OCI-LY3 (cell line): ENCODE measurements around the gene DDX23.

Experiments
- CTCF ChIP-seq: fragments of 200-600, 300-600 bp; sonication (generic); IDR thresholded peaks from 2 replicates; pipeline ENCODE4 v1.5.1; 2014; ENCODE audit warnings: antibody characterized with exemption, low read length, low read depth
- EZH2phosphoT487 ChIP-seq: fragments of 200-600 bp; shearing (Covaris generic); IDR thresholded peaks from 2 replicates; pipeline ENCODE4 v1.6.1; 2018; ENCODE audit warnings: antibody characterized with exemption, mixed run types, low read depth

GRCh38 chr12:48817873-48818830 is 33.8 kb downstream of the DDX23 start, which contains the start of gene CACNB3:
- TF ChIP-seq CTCF (no peak), EZH2phosphoT487 (no peak)
